GM19395 (cell line): ENCODE data around the gene SLC5A11.
"Not testable (repeated sequence)": the region's sequence is repeated elsewhere in the genome, so short reads cannot be mapped to it uniquely, and the experiment has no call there.

Source experiments
- ATAC-seq: cut with Tn5 transposase; IDR thresholded peaks from one replicate; pipeline ENCODE4 v1.9.1; 2021; ENCODE audit warnings: mild to moderate bottlenecking, moderate library complexity; ENCODE audit not compliant: unreplicated experiment

Gene SLC5A11

GRCh38 chr16:24834459-24835335, 11.1 kb upstream of the SLC5A11 start:
- ATAC-seq = no peak

GRCh38 chr16:24836836-24837235, 8.9 kb upstream of the SLC5A11 start:
- no peak for ATAC-seq

DNA sequence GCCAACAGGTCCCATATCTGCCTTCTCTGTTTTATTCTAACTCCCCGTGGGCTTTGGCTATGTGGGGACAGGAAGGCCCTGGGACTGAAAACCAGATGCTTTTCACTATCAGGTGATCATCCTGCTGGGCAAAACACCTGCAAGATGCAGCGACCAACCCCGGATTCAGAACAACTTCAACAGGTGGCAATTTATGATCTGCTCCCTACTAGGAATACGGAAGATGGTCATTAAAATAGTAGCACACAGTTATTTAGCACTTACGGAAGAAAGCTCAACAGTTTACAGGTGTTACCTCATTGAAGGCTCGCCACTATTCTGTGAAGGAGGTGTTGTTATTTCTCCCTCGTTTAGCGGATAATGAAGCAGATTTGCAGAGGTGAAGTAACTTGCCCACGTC, 7.8 kb upstream of the SLC5A11 start:
- no peak for ATAC-seq

DNA sequence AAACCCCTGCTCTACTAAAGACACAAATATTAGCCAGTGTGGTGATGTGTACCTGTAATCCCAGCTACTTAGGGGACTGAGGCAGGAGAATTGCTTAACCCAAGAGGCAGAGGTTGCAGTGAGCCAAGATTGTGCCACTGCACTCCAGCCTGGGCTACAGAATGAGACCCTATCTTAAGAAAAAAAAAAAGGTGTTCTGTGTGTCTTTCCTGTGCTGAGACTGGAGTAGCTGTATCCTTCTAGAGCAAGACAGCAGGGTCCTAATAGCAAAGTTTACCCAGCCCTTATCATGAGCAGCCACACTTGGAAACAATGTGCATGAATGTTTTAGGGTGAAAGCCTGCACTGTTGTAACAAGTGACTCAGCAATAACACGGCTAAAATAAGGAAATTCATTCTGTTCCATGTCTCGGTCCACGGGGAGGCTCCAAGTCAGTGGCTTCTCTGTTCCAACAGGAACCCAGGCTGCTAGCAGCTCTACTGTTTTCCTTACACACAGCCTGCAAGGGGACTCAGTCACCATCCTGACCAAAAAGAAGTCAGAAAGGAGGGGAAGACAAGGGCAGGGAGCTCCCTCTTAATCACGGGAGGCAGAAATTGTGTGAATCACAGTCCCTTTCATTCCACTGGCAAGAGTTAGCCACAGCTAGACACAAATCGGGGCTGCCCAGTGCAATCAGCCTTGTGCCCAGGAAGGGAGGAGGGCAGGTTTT, 7.1 kb upstream of the SLC5A11 start:
- ATAC-seq = no peak

DNA sequence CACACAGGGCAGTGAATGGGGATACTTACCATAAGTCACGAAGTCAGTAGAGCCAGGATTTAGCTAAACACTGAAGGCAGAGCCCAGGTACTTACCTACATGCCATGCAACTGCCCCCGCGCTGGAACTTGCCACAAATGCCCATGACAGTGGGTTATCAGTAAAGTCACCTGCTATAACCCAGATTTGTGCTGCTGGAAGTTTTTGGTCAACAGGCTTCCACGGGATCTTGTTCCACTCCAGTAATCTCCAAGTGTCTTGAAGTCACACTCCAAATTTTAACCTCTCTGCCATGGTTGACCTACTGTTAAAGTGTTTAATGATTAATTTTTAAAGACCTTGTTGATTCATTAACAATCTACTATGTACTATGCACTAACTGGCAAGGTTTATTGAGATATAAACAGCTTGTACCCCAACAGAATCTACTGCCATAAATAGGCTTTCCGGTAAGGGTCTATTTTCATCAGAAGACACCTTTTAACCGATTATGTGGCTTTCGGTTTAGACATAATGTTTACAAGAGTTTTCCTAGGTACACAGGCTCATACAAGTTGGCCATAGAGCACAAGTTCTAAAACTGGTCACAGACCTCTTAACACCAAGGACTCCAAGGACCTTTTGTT, 6.3 kb upstream of the SLC5A11 start:
- ATAC-seq = no peak

GRCh38 chr16:24841291-24841690, 4.5 kb upstream of the SLC5A11 start:
- ATAC-seq = no peak

- ATAC-seq = no peak
Measured at GRCh38 chr16:24844101-24845030, 1.4 kb upstream of the SLC5A11 start.

DNA sequence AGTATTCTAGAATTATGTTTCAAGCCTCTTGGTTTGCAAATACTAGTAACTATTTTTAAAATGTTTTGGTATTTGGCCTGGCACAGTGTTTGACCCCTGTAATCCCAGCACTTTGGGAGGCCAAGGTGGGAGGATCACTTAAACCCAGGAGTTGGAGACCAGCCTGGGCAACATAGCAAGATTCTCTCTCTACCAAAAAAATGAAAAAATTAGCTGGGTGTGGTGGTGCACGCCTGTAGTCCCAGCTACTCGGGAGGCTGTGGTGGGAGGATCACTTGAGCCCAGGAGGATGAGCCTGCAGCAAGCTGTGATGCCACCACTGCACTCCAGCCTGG, 765 bp upstream of the SLC5A11 start:
- ATAC-seq = not testable (repeated sequence)

GRCh38 chr16:24846548-24847357, 990 bp downstream of the SLC5A11 start:
- ATAC-seq = no peak

DNA sequence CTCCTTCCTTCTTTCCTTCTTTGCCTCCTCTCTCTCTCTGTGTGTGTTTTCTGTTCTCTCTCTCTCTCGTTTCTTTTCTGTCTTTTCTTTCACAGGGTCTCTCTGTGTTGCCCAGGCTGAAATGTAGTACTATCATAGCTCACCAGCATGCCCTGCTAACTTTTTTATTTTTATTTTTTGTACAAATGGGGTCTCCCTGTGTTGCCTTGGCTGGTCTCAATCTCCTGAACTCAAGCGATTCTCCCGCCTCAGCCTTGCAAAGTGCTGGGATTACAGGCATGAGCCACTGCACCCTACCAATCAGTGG, 1.5 kb downstream of the SLC5A11 start:
- no peak for ATAC-seq

GRCh38 chr16:24848065-24848464, 2.3 kb downstream of the SLC5A11 start:
- no peak for ATAC-seq

DNA sequence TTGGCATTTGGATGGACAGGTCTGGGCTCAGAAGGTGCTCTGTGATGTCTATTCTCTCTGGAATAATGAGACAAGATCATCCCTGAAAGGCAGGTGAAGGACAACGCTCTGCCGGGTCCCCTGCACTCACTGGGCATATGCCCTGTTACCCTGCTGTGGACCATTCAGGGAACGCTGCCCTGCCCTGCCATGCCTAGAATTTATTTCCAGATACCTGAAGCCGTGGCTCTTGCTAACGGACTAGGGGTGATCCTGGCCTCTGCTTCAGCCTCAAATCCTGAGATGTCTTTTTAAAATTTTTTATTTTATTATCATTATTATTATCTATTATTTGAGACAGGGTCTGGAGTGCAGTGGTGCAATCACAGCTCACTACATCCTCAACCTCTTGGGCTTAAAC, 3.9 kb downstream of the SLC5A11 start:
- no peak for ATAC-seq

DNA sequence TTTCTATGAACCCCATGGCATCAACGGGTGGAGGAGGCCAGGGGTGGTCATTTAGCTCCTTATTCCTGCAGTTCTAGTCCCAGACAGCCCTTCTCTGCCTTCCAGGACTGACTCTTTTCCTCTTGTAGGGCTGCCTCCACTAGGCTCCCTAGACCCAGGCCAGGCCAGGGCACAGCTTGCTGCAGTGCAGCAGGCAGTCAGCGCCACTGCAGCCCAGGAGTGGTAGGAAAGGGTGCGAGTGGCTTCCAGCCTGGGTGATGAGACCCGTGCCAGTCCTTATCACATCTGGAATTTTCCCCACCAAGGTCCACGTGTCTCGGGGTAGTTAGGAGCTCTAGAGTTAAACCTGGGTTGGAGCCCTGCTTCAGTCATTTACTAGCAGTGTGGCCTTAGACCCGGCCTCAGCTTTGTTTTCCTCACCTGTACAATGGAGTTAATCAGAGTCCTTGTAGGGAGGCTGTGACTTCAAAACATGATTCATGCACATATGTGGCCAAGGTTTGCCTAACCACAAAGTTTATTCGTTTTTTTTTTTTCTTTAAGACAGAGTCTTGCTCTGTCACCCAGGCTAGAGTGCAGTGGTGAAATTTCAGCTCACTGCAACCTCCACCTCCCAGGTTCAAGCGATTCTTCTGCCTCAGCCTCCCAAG, 4.7 kb downstream of the SLC5A11 start:
- ATAC-seq = no peak

DNA sequence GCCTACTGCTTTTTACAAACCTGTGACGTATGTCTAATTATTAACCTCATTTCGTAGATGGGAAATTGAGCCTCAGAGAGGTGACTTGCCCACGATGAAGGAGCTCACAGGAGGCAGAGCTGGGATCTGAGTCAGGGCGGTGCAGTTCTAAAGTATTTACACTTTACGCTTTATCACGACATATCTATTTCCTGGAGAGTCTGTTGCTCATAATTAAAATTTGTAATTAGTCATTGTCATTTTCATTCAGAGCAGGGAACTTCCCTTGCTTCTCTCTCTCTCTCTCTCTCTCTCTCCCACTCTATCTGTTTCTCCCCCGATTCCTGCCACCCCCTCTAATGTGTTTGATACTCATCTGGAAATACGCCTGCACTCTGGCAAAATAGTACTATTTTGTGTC, 5.9 kb downstream of the SLC5A11 start:
- ATAC-seq = no peak

DNA sequence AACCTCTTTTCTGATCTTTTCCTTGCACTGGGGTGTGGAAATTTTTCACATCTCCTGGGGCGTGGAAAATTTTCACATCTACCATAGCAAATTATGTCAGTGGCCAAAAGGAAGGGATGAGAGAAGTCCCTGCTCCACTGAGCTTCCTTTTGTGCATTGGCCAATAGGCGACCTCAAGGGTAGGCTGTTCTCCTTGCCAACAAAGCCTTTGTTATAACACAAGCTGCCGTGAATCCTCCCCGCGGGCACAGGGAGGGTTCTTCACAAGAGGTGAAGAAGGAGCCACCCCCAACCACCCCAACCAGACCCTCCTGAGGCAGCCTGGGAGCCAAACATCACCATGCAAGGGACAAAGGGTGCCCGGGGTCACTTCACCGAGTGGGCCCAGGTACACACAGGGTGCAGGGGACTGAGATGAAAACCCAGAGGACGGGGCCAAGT, 6.5 kb downstream of the SLC5A11 start:
- ATAC-seq = no peak

DNA sequence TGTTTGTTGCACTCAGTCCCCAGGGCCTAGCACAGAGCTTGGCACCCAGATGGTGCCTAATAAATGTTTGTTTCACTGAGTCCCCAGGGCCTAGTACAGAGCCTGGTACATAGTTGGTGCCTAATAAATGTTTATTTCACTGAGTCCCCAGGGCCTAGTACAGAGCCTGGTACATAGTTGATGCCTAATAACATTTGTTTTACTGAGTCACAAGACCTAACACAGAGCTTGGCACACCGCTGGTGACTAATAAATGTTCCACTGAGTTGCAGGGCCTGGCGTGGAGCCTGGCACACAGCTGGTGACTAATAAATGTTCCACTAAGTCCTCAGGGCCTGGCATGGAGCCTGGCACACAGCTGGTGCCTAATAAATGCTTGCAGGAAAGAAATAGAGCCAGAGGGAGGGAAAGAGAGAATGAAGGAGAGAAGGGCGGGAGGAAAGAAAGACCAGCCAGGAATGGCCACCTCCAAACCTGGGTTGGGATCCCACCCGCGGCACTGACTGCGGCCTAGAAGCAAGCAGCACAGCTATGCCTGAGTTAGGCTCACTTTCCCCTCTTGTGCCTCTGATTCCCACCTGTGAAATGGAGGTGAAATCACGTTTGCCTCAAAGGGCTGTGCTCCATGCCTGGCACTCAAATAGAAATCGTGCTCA, 7.5 kb downstream of the SLC5A11 start:
- no peak for ATAC-seq

DNA sequence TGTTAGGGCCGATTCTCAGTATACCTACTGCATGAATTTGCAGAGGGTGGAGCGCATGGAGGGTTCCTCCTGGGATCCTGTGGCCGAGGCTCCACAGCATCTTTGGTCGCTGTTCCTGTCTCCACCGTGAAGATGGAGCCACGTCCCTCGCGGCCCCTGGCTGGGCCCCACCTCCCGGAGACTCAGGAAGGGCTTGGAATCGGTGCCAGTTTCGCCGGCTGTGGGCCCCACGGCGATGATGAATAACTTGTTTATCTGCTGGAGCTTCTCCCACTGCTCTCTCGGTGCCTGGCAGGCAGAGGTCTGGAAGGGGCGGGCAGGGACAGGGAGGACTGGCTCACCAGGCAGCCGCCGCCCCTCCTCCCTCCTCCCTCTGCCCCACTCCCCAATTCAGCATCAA, 8.1 kb downstream of the SLC5A11 start:
- ATAC-seq = no peak

GRCh38 chr16:24854607-24855171, 8.9 kb downstream of the SLC5A11 start:
- ATAC-seq = no peak

DNA sequence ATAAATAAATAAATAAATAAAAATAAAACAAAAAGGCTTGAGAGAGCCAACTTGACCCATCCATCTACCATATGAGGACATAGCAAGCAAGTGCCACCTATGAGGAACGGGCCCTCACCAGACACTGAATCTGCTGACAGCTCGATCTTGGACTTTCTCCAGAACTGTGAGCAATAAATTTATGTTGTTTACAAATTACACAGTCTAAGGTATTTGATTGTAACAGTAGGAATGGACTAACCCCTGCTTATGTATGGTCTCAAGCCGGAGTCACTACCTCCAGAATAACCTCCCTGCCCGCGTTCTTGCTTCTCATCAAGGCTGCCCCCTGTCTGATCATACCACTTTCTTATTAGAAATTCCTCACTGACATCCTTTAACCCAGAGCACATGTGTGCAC, 9.9 kb downstream of the SLC5A11 start:
- no peak for ATAC-seq
